ENCODE measurements around the gene FKBP15. TPM values are rescaled to one million over a fixed set of nuclear protein-coding genes. Genes with fewer than 3 reads are reported as not detected.
"Not testable (repeated sequence)": the region's sequence is repeated elsewhere in the genome, so short reads cannot be mapped to it uniquely, and the experiment has no call there.

The FKBP15 gene
- total RNA-seq, 1 experiment from 2014 or later, result 18.5 TPM

DNA sequence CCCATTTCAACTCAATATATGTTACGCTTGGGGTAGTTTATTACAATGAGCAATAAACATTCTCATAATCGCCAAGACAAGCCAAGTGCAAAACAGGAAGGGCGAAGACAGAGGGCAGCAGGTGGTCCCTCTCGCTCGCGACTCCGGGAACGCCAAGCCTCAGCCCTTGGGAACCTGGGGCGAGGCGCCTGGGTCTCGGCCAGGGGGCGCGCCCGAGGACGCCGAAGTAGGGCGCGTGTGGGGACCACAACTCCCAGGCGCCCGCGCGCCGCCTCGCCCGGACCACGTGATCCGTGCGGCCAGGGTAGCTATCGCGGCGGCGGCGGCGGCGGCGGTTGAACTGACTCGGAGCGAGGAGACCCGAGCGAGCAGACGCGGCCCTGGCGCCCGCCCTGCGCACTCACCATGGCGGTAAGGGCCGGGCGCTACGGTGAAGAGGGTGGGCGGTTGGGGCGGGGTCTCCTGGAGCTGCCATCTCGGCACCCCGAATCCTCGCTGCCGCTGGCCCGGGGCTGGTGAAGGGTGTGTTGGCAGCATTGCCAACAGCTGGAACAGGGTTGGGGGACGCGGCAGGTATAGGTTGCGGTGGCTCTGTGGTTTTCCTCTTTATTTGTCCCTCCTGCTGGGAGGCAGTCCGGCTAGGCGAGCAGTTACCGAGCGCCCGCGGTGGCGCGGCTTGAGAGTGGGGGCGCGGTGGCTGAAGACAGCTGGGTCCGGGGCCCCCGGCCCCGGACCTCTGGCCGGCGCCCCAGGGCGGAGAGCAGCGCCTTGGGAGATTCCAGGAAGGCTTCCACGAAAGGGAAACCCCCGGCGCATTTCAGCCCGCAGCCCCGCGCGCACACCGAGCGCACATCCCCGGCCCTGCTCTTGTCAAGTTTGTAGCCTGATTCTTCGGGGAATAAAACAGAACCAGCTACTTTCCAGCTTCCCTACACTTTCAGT, 70.1 kb downstream of the FKBP15 start, which contains the start of gene SLC31A2:
TSS of gene SLC31A2 (plus strand) at position 338 of the 942 bp plus-strand sequence. CDS start at position 406, 68 bp downstream.
- Mint-ChIP-seq H3K36me3 (ENCODE audit: insufficient read depth in 1 of 3, low read depth in 3 of 3) (no peaks in the 10 kb centered on the region; a peak in 1 of 7 replicates), H3K4me3 (peak within 1 kb of the TSS; percentile 83 to 85), H3K4me1 (peaks cover 7 to 8% of the 10 kb centered on the region in 2 experiments), H3K9me3 (no peaks in the 10 kb centered on the region), H3K27me3 (ENCODE audit: low read depth) (peaks cover 24% of the 10 kb centered on the region), H3K27ac (no peak within 1 kb of the TSS)
- H2BK20ac ChIP-seq (ENCODE audit: low read depth, low read length, poor library complexity, severe bottlenecking), result no peak within 1 kb of the TSS
- TF ChIP-seq CTCF (conservative IDR thresholded peaks at IDR 0.05), result peak; percentile 50
- H4K20me1 ChIP-seq (ENCODE audit: control insufficient read depth, insufficient read depth, insufficient read length), result no peaks in the 10 kb centered on the region
- H2BK15ac ChIP-seq (ENCODE audit: low read depth, low read length), result no peak within 1 kb of the TSS
- H3K23me2 ChIP-seq (ENCODE audit: insufficient read length, low read depth, low read length, poor library complexity, severe bottlenecking), result peaks cover 3% of the 10 kb centered on the region
- no peak within 1 kb of the TSS for H3K56ac ChIP-seq (ENCODE audit: insufficient read length, low read depth, low read length)
- no peak within 1 kb of the TSS for H2BK12ac ChIP-seq (ENCODE audit: insufficient read length, low read depth, low read length)
- DNase-seq, result peak; percentile 93
- no peaks in the 10 kb centered on the region for H3K79me2 ChIP-seq (ENCODE audit: insufficient read depth, low read length)
- peak within 1 kb of the TSS; percentile 70 for H3K4me2 ChIP-seq (ENCODE audit: insufficient read depth, insufficient read length, low read length)
- no peaks in the 10 kb centered on the region for H3K9me3 ChIP-seq (ENCODE audit: control insufficient read depth, low read depth, low read length)
- H3K27ac ChIP-seq (ENCODE audit: insufficient read length, low read depth, low read length), result no peak within 1 kb of the TSS
- H2BK120ac ChIP-seq (ENCODE audit: low read depth, low read length, poor library complexity, severe bottlenecking), result no peak within 1 kb of the TSS
- no peak within 1 kb of the TSS for H3K14ac ChIP-seq (ENCODE audit: insufficient read depth, low read length)
- H3K79me1 ChIP-seq (ENCODE audit: insufficient read depth, low read depth, low read length, poor library complexity, severe bottlenecking), result no peaks in the 10 kb centered on the region
- no peak within 1 kb of the TSS for H2AK5ac ChIP-seq (ENCODE audit: insufficient read length, low read length)
- no peak within 1 kb of the TSS for H4K91ac ChIP-seq (ENCODE audit: insufficient read length, low read depth, low read length)
- peaks cover 2% of the 10 kb centered on the region; the same call in 1 of the 2 replicates for H3K27me3 ChIP-seq (ENCODE audit: insufficient read depth, low read length)
- peak within 1 kb of the TSS; percentile 40 for H3K9ac ChIP-seq (ENCODE audit: extremely low read depth, insufficient read length, low read length)
- no peaks in the 10 kb centered on the region; the same call in 1 of the 2 replicates for H3K4me1 ChIP-seq (ENCODE audit: insufficient read depth, low read length)
- H2AFZ ChIP-seq (ENCODE audit: low read length), result no peak within 1 kb of the TSS
- no peak within 1 kb of the TSS for H4K5ac ChIP-seq (ENCODE audit: insufficient read length, low read depth, low read length)
- H3K23ac ChIP-seq (ENCODE audit: insufficient read length, low read depth, low read length), result no peak within 1 kb of the TSS
- no peak within 1 kb of the TSS for H3K4ac ChIP-seq (ENCODE audit: low read depth, low read length)
- H3T11ph ChIP-seq (ENCODE audit: low read length), result no peak within 1 kb of the TSS
- H4K8ac ChIP-seq (replicated peaks; ENCODE audit: insufficient read length, low read depth, low read length), result no peak within 1 kb of the TSS
- WGBS (ENCODE audit: extremely low coverage, insufficient read length, low lambda C conversion rate), result no CpG with 5 or more reads among the region's 87 CpGs
- H2BK5ac ChIP-seq (ENCODE audit: insufficient read length, low read length), result no peak within 1 kb of the TSS
- H3K18ac ChIP-seq (ENCODE audit: insufficient read length, low read depth, low read length), result no peak within 1 kb of the TSS

GRCh38 chr9:113149561-113149960, 71.5 kb downstream of the FKBP15 start:
- not testable (repeated sequence) for H3K79me2 ChIP-seq (ENCODE audit: insufficient read depth, low read length); H3K9me3 ChIP-seq (ENCODE audit: control insufficient read depth, low read depth, low read length); H2AFZ ChIP-seq (ENCODE audit: low read length); H3K27ac ChIP-seq (ENCODE audit: insufficient read length, low read depth, low read length); H3K79me1 ChIP-seq (ENCODE audit: insufficient read depth, low read depth, low read length, poor library complexity, severe bottlenecking); H3K27me3 ChIP-seq (ENCODE audit: insufficient read depth, low read length); H3K23ac ChIP-seq (ENCODE audit: insufficient read length, low read depth, low read length); H3K9ac ChIP-seq (ENCODE audit: extremely low read depth, insufficient read length, low read length); H3K23me2 ChIP-seq (ENCODE audit: insufficient read length, low read depth, low read length, poor library complexity, severe bottlenecking); H3K9me3 Mint-ChIP-seq; H3K36me3 Mint-ChIP-seq (ENCODE audit: insufficient read depth in 1 of 3, low read depth in 3 of 3); H2BK120ac ChIP-seq (ENCODE audit: low read depth, low read length, poor library complexity, severe bottlenecking); H4K20me1 ChIP-seq (ENCODE audit: control insufficient read depth, insufficient read depth, insufficient read length); H2BK20ac ChIP-seq (ENCODE audit: low read depth, low read length, poor library complexity, severe bottlenecking); H2BK12ac ChIP-seq (ENCODE audit: insufficient read length, low read depth, low read length); H3K27ac Mint-ChIP-seq; H3K4me1 ChIP-seq (ENCODE audit: insufficient read depth, low read length); DNase-seq; H3K4me1 Mint-ChIP-seq; H3K14ac ChIP-seq (ENCODE audit: insufficient read depth, low read length); H2BK5ac ChIP-seq (ENCODE audit: insufficient read length, low read length); H4K8ac ChIP-seq (replicated peaks; ENCODE audit: insufficient read length, low read depth, low read length); H3K4me3 Mint-ChIP-seq; H3K4me2 ChIP-seq (ENCODE audit: insufficient read depth, insufficient read length, low read length); H2BK15ac ChIP-seq (ENCODE audit: low read depth, low read length); H4K5ac ChIP-seq (ENCODE audit: insufficient read length, low read depth, low read length); H2AK5ac ChIP-seq (ENCODE audit: insufficient read length, low read length); H3T11ph ChIP-seq (ENCODE audit: low read length); H3K18ac ChIP-seq (ENCODE audit: insufficient read length, low read depth, low read length); H3K4ac ChIP-seq (ENCODE audit: low read depth, low read length); H3K56ac ChIP-seq (ENCODE audit: insufficient read length, low read depth, low read length); H4K91ac ChIP-seq (ENCODE audit: insufficient read length, low read depth, low read length)
- no CpG with 5 or more reads among the region's 10 CpGs for WGBS (ENCODE audit: extremely low coverage, insufficient read length, low lambda C conversion rate)
- peaks cover 24% of the 10 kb centered on the region for H3K27me3 Mint-ChIP-seq (ENCODE audit: low read depth)
